ENCODE results near the gene PPFIBP1.
"Not testable (repeated sequence)": the region's sequence is repeated elsewhere in the genome, so short reads cannot be mapped to it uniquely, and the experiment has no call there.

PPFIBP1 gene

GRCh38 chr12:27572486-27573255, 48.7 kb downstream of the PPFIBP1 start:
- no peak for DNase-seq

DNA sequence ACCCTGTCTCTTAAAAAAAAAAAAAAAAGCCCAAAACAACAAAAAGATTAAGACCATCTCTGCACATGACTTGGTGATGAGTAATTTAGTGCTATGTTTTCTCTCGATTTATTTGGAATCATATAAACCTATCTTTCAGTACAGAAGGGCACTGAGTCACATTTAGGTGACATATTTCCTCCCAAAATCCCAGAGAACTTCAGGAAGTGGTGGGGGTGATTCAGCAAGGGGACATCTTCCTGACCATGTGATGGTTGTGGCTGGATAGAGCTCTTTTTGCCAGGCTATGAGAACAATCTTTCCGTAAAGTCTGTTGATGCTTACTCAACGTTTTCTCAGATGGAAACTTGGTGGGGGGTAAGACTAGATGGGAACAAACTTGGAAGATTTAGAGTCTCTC, 50.0 kb downstream of the PPFIBP1 start:
- no peak for DNase-seq

DNA sequence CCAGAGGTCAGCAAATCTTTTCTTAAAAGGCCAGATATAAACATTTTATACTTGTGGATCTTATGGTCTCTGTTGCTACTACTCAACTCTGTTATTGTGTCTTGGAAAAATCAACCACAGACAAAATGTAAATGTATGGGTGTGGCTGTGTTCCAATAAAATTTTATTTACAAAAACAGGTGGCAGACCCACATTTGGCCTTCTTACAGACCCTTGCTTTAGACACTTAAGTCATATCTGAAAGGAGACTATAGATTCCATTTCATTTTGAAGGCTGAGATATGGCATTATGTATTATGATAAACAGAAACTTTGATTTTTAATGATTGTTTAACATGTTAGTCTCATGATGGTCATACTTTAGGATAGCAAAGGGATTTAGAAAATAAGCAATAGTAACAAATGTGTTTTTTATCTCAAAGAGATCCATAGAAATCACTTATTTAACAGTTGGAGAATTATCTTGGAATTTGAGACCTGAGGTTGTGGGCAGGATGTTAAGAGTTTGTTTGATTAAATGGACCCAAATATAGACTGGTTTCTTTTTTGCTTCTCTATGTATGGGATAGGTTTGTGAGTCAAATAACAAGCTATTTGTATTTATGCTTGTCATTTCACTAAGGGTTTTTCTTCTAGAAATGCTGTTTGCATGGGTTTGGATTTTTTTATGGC, 51.2 kb downstream of the PPFIBP1 start:
- no peak for DNase-seq

GRCh38 chr12:27575762-27576118, 51.7 kb downstream of the PPFIBP1 start:
- DNase-seq = no peak

GRCh38 chr12:27576667-27577347, 52.8 kb downstream of the PPFIBP1 start:
- DNase-seq = no peak

DNA sequence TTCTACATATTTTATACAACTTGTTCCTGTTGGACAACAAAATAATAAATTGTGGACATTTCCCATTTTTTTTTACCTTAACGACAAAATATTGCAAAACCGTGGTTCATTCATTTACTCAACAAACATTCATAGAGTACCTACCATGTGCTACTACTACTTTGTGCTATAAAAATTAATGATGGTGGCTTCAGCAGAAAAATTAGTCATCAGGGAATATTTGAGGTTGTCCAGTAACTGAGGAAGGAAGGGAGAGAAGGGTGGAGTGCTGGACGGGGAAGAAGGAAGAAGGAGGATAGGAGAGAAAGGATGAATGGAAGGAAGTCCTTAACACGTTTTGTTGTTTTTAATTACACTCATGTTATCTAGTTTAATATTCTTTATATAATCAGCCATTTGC, 53.7 kb downstream of the PPFIBP1 start:
- DNase-seq = no peak

GRCh38 chr12:27578689-27579372, 54.8 kb downstream of the PPFIBP1 start:
- no peak for DNase-seq

DNA sequence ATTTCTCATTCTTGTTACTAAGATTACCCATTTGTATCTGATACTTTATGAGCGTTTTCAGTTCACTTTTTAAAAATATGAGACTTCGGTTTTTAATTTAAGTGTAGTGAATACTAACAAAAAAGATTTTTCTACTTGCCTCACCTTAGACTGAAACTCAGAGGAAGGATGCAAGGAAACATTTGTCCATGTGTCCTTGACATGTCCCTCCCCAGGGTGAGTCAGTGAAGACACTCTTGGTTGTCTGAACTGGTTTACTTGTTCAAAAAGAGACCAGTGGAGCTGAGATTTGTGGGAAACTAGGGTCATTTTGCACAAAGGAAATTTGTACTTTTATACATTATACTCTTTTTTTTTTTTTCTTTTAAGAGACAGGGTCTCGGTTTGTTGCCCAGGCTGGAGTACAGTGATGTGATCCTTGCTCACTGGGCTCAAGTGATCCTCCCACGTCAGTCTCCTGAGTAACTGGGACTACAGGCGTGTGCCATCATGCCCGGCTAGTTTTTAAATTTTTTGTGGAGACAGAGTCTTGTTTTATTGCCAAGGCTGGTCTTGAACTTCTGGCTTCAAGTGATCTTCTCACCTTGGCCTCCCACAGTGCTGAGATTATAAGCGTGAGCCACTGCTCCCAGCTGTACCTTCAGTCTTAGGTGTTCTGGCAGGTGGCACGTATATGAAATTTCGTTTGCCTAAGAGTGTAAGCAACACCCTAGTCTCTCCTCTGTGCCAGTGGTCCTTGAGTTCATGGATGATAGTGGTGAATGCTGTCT, 56.7 kb downstream of the PPFIBP1 start:
- DNase-seq = no peak

GRCh38 chr12:27581331-27581671, 57.3 kb downstream of the PPFIBP1 start:
- DNase-seq = not testable (repeated sequence)

GRCh38 chr12:27581833-27582232, 57.8 kb downstream of the PPFIBP1 start:
- not testable (repeated sequence) for DNase-seq

GRCh38 chr12:27582445-27582844, 58.4 kb downstream of the PPFIBP1 start:
- DNase-seq = not testable (repeated sequence)

DNA sequence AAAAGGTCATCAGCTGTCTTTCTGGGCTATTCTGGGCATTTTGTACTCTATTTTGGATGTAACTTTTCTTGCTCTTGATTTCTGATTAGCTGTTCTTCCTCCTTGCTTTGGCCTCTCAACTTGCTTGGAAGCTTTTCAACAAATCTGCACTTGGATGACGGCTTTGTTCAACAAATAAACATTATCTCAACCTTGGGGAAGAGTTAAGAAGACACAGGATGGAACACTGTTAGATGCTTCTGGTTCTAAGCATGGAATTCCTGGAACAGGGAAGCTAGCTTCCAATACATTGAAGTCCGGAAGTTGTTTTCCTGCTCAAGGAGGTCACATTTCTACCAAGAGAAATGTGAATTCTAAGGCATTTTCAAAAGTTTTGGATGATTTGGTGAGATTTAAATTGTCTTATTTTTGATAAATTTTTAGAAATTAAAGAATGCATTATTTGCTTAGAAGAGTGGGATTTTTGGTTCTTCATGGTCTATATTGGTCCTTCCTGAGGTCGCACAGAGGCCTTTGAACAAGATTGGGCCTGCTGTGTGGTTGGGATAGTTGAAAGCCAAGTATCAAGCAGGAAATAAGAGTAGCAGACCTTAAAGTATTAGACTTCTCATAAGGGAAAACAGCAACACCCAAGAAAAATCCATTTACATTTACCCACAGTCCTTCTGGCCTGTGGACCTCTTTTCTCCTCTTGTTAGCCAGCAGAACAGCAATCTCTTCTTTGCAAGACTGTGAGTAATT, 59.2 kb downstream of the PPFIBP1 start:
- DNase-seq = no peak

GRCh38 chr12:27583981-27584380, 60.0 kb downstream of the PPFIBP1 start:
- DNase-seq = no peak

GRCh38 chr12:27585739-27586265, 61.8 kb downstream of the PPFIBP1 start:
- no peak for DNase-seq

DNA sequence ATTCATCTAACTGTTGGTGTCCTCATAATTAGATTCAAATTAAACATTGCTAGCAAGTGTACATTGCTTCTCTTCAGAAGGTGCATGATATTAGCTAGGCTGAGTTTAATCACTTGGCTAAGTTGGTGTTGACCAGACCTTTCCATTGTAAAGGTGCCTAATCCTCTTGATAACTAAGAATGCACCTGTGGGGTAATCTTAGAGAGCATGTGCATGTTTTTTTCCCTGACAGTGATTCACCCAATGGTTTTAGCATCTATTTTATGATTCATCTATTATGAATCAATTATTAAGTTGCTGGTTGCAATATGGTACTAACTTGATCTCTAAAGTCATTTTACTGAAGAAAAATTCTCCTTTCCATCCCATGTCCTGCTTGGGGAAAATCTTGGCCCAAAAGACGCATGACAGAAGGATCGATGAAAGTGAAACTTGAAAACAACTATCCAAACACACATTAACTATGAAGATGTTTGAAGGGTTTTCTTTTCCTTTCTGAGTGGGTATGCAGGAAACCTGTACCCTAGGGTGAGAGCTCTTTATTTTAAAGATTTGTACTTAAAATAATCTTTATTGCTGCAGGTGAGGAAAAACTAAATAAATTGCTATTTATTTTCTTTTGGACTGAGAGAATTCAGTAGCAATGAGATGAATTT, 64.2 kb downstream of the PPFIBP1 start:
- DNase-seq = not testable (repeated sequence)

DNA sequence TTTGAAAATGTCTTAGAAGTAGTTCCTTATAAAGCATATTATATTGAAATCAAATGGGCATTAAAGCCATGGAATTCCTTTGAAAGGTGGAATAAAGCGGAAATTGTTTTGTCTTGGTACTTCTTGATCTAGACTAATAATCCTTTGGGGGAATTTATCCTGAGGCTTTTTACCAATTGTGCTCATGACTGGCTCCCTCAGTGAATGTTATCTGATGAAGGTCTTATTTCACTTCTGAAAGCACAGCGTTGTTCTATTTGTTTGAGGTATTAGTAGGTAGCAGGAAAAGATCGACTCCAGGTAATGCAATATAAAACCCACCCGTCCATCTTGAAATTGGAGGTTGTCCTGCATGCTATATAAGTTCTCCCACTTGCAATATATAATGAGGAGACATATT, 64.8 kb downstream of the PPFIBP1 start:
- no peak for DNase-seq

DNA sequence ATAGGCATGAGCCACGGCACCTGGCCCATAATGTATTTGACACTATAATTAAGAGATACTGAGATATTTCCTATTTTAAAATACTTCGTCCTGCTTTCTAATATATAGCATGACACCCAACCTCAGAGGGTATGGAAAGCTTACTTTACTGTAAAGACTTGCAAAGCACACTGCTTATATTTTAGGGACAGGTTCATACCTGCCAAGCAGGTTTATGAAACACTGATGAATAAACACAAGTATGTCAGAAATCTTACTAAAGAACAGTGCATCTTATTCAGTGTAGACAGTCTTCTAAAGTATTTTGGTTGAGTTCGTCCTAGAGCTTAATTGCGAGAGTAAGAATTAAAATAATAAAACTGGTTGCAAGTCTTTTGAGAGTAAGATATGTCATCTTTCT, 65.4 kb downstream of the PPFIBP1 start:
- no peak for DNase-seq

DNA sequence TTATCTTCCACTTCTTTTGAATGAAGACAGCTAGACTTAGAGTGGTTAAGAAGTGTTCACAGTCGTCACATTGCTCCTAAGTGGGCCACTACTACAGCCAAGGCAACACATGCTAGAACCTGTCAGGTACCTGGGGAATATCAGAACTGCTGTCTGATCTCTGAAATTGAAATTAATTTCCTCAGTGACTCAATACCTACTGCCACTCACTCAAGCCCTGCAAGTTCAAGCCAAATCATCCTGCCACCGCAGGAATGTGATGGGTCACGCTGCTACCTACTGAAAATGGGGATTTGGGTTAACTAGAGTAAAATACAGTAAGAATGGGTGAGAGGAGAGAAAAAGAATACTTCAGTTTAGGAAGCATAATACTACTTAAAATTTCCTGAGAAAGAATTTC, 67.7 kb downstream of the PPFIBP1 start:
- DNase-seq = not testable (repeated sequence)

DNA sequence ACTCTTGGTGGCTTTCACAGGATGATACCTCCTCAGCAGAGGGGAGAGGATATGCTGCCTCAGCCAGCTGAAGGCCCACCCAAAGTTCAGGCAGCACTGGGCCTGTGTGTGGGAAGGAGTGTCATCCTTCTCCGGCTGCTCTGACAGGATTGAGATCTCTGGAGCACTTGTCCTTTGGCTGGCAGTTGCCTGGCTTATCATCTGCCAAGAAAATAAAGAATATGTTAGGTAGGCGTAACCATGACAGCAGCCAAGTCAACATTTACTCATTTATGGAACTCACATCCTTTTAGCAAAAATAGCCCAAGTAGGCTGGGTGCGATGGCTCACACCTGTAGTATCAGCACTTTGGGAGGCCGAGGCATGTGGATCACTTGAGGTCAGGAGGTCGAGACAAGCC, 68.5 kb downstream of the PPFIBP1 start:
- no peak for DNase-seq

GRCh38 chr12:27593266-27593665, 69.3 kb downstream of the PPFIBP1 start:
- DNase-seq = no peak

DNA sequence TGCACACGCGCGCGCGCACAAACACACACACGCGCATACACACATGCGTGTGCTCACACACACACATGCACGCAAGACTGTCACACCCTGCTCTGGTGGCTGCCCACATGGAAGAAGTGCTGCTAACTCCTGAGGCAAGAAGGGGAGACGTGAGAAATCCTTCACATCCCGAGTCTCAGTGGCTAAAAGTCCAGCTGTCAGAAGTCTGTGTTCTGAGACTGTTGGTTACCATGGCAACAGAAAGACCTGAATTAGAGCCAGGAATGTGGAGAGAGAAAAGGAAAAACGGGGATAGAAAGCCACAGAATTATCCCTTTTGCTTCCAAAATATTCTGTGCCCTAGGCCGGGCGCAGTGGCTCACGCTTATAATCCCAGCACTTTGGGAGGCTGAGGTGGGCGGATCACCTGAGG, 71.2 kb downstream of the PPFIBP1 start:
- DNase-seq = peak; percentile 25 to 39
